Astrocyte of the cerebellum (primary cell): ENCODE measurements around the gene FRMD5.

Experiments used
- DNase-seq: peaks from one replicate; pipeline ENCODE4 v3.0.0-alpha.2; 2011; ENCODE audit warnings: low read depth
- H3K4me3 ChIP-seq: 2 replicates; pipeline ENCODE4 v1.5.1; 2011; ENCODE audit warnings: mild to moderate bottlenecking, low read depth, low read length, moderate library complexity
- in situ Hi-C: cut with HindIII; loops from 2 replicates; pipeline ENCODE4 v1.10.0; 2017; ENCODE audit warnings: low sequenced_read_pairs
- TF ChIP-seq, protein P1 (sequence below): IDR thresholded peaks from 2 replicates; pipeline ENCODE4 v1.5.1; 2012; ENCODE audit warnings: low read length, low read depth, moderate library complexity, mild to moderate bottlenecking; ENCODE audit errors: missing control alignments

Gene FRMD5

GRCh38 chr15:43901495-43901894 is 293.6 kb downstream of the FRMD5 start:
- DNase-seq, result no peak
- in situ Hi-C loops, result loop anchor here (5.0 to 25.0 kb wide), 2 partner anchors 316 to 586 kb away; no protein-coding TSS in a partner anchor
- TF ChIP-seq, protein P1, sequence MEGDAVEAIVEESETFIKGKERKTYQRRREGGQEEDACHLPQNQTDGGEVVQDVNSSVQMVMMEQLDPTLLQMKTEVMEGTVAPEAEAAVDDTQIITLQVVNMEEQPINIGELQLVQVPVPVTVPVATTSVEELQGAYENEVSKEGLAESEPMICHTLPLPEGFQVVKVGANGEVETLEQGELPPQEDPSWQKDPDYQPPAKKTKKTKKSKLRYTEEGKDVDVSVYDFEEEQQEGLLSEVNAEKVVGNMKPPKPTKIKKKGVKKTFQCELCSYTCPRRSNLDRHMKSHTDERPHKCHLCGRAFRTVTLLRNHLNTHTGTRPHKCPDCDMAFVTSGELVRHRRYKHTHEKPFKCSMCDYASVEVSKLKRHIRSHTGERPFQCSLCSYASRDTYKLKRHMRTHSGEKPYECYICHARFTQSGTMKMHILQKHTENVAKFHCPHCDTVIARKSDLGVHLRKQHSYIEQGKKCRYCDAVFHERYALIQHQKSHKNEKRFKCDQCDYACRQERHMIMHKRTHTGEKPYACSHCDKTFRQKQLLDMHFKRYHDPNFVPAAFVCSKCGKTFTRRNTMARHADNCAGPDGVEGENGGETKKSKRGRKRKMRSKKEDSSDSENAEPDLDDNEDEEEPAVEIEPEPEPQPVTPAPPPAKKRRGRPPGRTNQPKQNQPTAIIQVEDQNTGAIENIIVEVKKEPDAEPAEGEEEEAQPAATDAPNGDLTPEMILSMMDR, result no peak
- H3K4me3 ChIP-seq, result no peak overlapping the region

DNA sequence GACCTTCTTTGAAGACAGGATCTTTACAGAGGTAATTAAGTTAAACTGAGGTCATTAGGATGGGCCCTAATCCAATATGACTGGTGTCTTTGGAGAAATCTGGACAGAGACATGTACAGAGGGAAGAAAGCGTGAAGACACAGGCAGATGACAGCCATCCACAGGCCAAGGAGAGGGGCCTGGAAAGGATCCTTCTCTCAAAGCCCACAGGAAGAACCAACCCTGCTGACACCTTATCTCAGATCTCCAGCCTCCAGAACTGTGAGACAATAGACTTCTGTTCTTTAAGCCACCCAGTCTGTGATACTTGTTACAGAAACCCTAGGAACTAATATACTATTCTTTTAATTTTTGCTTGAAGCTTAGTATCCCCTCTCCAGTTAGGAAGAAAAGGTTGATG is 294.1 kb downstream of the FRMD5 start:
- in situ Hi-C loops, result loop anchor here (5.0 to 25.0 kb wide), 2 partner anchors 316 to 586 kb away; no protein-coding TSS in a partner anchor
- no peak for DNase-seq
- TF ChIP-seq, protein P1, result no peak
- no peak overlapping the region for H3K4me3 ChIP-seq

DNA sequence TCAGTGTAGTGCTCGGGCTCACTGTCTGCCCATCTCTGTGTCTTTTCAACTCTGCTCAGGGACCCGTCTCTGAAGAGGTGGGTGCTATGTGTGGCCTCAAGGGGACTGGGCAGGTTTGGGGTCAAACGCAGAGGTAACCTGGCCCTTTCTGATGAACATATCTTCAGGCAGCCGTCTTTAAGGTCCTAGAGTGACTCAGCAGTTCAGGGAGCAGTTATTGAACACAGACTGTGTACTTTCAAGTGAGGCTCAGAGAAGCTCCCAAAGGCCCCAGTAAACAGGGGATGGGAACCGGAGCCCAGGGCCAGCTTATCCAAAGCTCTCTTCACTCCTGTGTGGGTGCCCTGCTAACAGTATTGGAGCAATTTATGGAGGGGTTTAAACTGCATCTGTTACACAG is 295.1 kb downstream of the FRMD5 start:
- TF ChIP-seq, protein P1, result no peak
- in situ Hi-C loops, result loop anchor here (5.0 to 25.0 kb wide), 2 partner anchors 317 to 587 kb away; no protein-coding TSS in a partner anchor
- DNase-seq, result no peak
- no peak overlapping the region for H3K4me3 ChIP-seq

DNA sequence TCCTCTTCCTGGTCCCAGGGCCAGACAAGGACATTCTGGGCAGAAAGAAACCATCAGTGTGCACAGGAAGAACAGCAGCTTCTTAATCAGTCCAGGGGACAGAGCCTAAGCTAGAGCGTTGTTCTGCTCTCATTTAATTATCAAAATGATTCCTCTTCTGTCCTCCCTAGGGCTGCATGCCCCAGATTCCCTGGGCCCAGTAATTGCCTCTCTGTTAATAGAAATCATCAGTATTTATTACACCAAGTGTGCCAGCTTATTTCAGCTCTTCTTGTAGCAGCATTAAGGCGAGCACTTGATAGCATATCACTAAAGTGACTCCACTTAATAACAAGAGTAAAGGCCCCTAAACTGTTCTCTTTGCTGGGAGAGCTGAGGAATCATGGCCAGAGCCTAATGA is 296.2 kb downstream of the FRMD5 start:
- in situ Hi-C loops, result no loop called here
- H3K4me3 ChIP-seq, result no peak overlapping the region
- TF ChIP-seq, protein P1, result no peak
- DNase-seq, result no peak

GRCh38 chr15:43896543-43896942 is 298.5 kb downstream of the FRMD5 start:
- no peak overlapping the region for H3K4me3 ChIP-seq
- DNase-seq, result no peak
- TF ChIP-seq, protein P1, result no peak
- in situ Hi-C loops, result no loop called here

DNA sequence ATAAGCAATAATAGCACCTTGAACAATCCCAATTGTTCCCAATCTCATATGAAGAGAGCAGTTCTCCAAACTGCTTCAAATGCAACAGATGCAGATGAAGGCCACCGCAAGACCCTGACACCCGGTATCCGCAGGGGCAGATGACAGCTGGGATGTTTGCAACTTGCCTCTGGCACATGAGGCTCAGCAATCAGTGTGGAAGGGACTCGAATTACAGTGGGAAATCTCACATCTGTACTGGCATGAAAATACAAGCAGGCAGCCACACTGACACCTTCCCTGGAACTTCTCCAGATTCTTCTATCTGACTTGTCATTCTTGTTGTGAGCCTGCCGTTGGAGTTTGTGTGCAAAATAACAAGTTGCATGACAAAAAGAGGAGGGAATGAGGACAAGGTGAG is 299.5 kb downstream of the FRMD5 start:
- TF ChIP-seq, protein P1, result no peak
- H3K4me3 ChIP-seq, result no peak overlapping the region
- no peak for DNase-seq
- in situ Hi-C loops, result no loop called here
